ENCODE data around the gene MPP1.

Gene MPP1

GRCh38 chrX:154774622-154775021 is 30.7 kb downstream of the MPP1 start:
- DNase-seq: no peak

GRCh38 chrX:154762537-154763296 is 42.6 kb downstream of the MPP1 start, which contains the start of gene DKC1:
DKC1 (plus strand) TSS chrX:154762864; CDS start chrX:154762966, 102 bp downstream.
- DNase-seq: peak; percentile 94

GRCh38 chrX:154761977-154762536 is 43.2 kb downstream of the MPP1 start:
- DNase-seq: no peak

- no peak for DNase-seq
Measured at GRCh38 chrX:154758696-154759095, 46.6 kb downstream of the MPP1 start.

- DNase-seq: no peak
Measured at GRCh38 chrX:154751669-154752271, 53.5 kb downstream of the MPP1 start.

- DNase-seq: peak; percentile 16
Measured at GRCh38 chrX:154751203-154751668, 54.0 kb downstream of the MPP1 start.

GRCh38 chrX:154750301-154751202 is 54.7 kb downstream of the MPP1 start, which contains the start of gene GAB3:
GAB3 (minus strand) TSS chrX:154751077; CDS start chrX:154751025, 52 bp downstream.
- DNase-seq: peak; percentile 36

GRCh38 chrX:154749856-154750255 is 55.4 kb downstream of the MPP1 start:
- DNase-seq: no peak

GRCh38 chrX:154748712-154749339 is 56.5 kb downstream of the MPP1 start:
- peak; percentile 63 for DNase-seq

- no peak for DNase-seq
Measured at GRCh38 chrX:154742613-154743012, 62.7 kb downstream of the MPP1 start.

- no peak for DNase-seq
Measured at GRCh38 chrX:154739952-154740465, 65.3 kb downstream of the MPP1 start.

GRCh38 chrX:154738011-154738738 is 67.1 kb downstream of the MPP1 start:
- DNase-seq: no peak

- DNase-seq: no peak
Measured at GRCh38 chrX:154737136-154737535, 68.1 kb downstream of the MPP1 start.

GRCh38 chrX:154735695-154736393 is 69.4 kb downstream of the MPP1 start:
- no peak for DNase-seq

- peak; percentile 35 for DNase-seq
Measured at GRCh38 chrX:154734061-154734781, 71.1 kb downstream of the MPP1 start.

- no peak for DNase-seq
Measured at GRCh38 chrX:154733066-154733425, 72.2 kb downstream of the MPP1 start.

- DNase-seq: no peak
Measured at GRCh38 chrX:154732421-154733065, 72.7 kb downstream of the MPP1 start.

GRCh38 chrX:154731881-154732280 is 73.4 kb downstream of the MPP1 start:
- DNase-seq: peak; percentile 24

GRCh38 chrX:154731184-154731583 is 74.1 kb downstream of the MPP1 start:
- no peak for DNase-seq
